Activated CD8-positive, alpha-beta T cell treated with anti-CD3 and anti-CD28 coated beads for 36 hours (primary cell): ENCODE measurements around the gene CEBPB. TPM values are rescaled to one million over a fixed set of nuclear protein-coding genes. Genes with fewer than 3 reads are reported as not detected.

Experiments used
- ATAC-seq: fragments of 200-7000 bp; cut with Tn5 transposase; one replicate; pipeline ENCODE4 v1.10.0; 2021; ENCODE audit warnings: mild to moderate bottlenecking, moderate library complexity
- CTCF ChIA-PET: fragments of 350-600 bp; sonication (Branson Sonifier 250); formaldehyde crosslinking; loops from one replicate; lab custom pipeline; 2021; ENCODE audit warnings: antibody characterized with exemption; lab: Charles Lee
- POLR2A ChIA-PET: fragments of 350-600 bp; sonication (Branson Sonifier 250); formaldehyde crosslinking; loops from one replicate; lab custom pipeline; 2021; ENCODE audit warnings: antibody characterized with exemption; lab: Charles Lee
- DNase-seq: peaks from one replicate; pipeline ENCODE4 v3.0.0-alpha.2; 2020
- H3K27ac Mint-ChIP-seq: one replicate; pipeline ENCODE4 v1.8.0; 2021; ENCODE audit warnings: mild to moderate bottlenecking, mixed read lengths
- H3K27me3 Mint-ChIP-seq: one replicate; pipeline ENCODE4 v1.8.0; 2021; ENCODE audit warnings: mixed read lengths
- H3K36me3 Mint-ChIP-seq: one replicate; pipeline ENCODE4 v1.8.0; 2021; ENCODE audit warnings: low read depth, mixed read lengths
- H3K4me1 Mint-ChIP-seq: one replicate; pipeline ENCODE4 v1.8.0; 2021; ENCODE audit warnings: low read depth, mixed read lengths
- H3K4me3 Mint-ChIP-seq: one replicate; pipeline ENCODE4 v1.8.0; 2021; ENCODE audit warnings: mild to moderate bottlenecking, moderate library complexity, mixed read lengths
- H3K9me3 Mint-ChIP-seq: one replicate; pipeline ENCODE4 v1.8.0; 2021; ENCODE audit warnings: mixed read lengths
- CTCF ChIP-seq: fragments of 200-600 bp; IDR thresholded peaks from one replicate; pipeline ENCODE4 v1.8.0; 2022; ENCODE audit warnings: antibody characterized with exemption, mild to moderate bottlenecking
- intact Hi-C: fragments of 100-400 bp; cut with micrococcal nuclease; formaldehyde crosslinking; loops from one replicate; pipeline ENCODE4 v1.10.0; 2022
- total RNA-seq, 2 experiments: library from RNA; stranded (reverse); gene quantifications; one replicate each; pipeline ENCODE4 v1.2.3, GENCODE V29; 2021

Gene CEBPB
- total RNA-seq, 2 experiments from 2014 or later: 27.2 to 28.4 TPM

GRCh38 chr20:50186151-50186885 lies 4.3 kb upstream of the CEBPB start:
- Mint-ChIP-seq H3K4me1 (no peaks in the 10 kb centered on the region), H3K36me3 (no peaks in the 10 kb centered on the region), H3K27ac (no peak overlapping the region), H3K27me3 (peaks cover 17% of the 10 kb centered on the region), H3K9me3 (no peaks in the 10 kb centered on the region), H3K4me3 (no peak overlapping the region)
- ChIA-PET CTCF (interaction anchor here (0.6 to 5.7 kb wide), 16 partner anchors 13 to 403 kb away, joined by 3 to 102 read pairs (median 4); no protein-coding TSS in a partner anchor), POLR2A (no interaction called here)
- TF ChIP-seq CTCF: peak; percentile 94
- ATAC-seq (peak; percentile 38), DNase-seq (peak; percentile 96)
- intact Hi-C loops: loop anchor here (1.0 to 10.0 kb wide), 3 partner anchors 274 to 388 kb away; no protein-coding TSS in a partner anchor

- no peaks in the 10 kb centered on the region for H3K36me3 Mint-ChIP-seq
- H3K4me3 Mint-ChIP-seq: no peak overlapping the region
- no peak for ATAC-seq
Measured at GRCh38 chr20:50186987-50187402, 3.6 kb upstream of the CEBPB start.

DNA sequence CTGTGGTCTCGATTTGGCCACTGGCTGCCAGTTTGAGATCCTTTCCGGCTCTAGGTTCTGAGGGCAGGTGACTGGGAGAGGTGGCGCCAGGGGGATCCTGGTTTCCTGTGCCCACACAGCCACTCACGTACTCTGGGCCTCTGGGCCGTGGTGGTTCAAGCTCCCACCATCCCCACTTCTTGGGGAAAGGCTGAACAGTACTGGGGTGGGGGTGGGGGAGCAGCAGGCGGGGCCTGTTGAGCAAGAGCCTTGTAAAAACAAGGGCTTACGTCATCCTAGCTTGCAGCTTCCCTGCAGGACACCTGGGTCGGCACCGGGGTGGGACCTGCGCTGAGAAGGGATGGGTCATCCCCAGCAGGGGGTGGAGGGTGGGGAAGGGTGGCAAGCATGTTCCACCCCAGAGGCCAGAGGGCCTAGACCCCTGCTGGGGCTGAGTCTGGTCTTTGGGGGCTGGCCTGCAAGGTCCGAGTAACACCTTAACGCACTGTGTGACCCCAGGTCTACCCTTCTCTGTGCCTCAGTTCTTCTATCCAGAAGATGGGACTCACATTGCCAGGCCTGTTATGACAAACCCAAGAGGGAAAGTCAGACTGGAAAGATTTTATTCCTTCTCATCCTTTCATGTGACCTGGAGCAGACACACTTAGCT lies 3.1 kb upstream of the CEBPB start:
- Mint-ChIP-seq H3K4me3 (no peak overlapping the region), H3K27me3 (peaks cover 17% of the 10 kb centered on the region), H3K9me3 (no peaks in the 10 kb centered on the region), H3K36me3 (peaks cover 3% of the 10 kb centered on the region), H3K4me1 (no peaks in the 10 kb centered on the region), H3K27ac (no peak overlapping the region)
- ChIA-PET POLR2A (interaction anchor here (0.9 kb wide), 1 partner anchor 383 kb away, joined by 3 read pairs; no protein-coding TSS in a partner anchor), CTCF (interaction anchor here (0.7 to 5.7 kb wide), 15 partner anchors 8 to 392 kb away, joined by 3 to 102 read pairs (median 6); no protein-coding TSS in a partner anchor)
- intact Hi-C loops: loop anchor here (10.0 kb wide), 1 partner anchor 387 kb away; no protein-coding TSS in a partner anchor
- TF ChIP-seq CTCF: no peak
- ATAC-seq: no peak
- no peak for DNase-seq

More at GRCh38 chr20:50186987-50187402, 3.6 kb upstream of the CEBPB start:
- Mint-ChIP-seq H3K27ac (no peak overlapping the region), H3K4me1 (no peaks in the 10 kb centered on the region), H3K9me3 (no peaks in the 10 kb centered on the region), H3K27me3 (peaks cover 17% of the 10 kb centered on the region)
- ChIA-PET POLR2A (no interaction called here), CTCF (interaction anchor here (0.7 to 5.7 kb wide), 7 partner anchors 10 to 277 kb away, joined by 3 to 102 read pairs (median 6); no protein-coding TSS in a partner anchor)
- no peak for DNase-seq
- TF ChIP-seq CTCF: no peak
- intact Hi-C loops: loop anchor here (1.0 to 10.0 kb wide), 3 partner anchors 273 to 388 kb away; no protein-coding TSS in a partner anchor

- Mint-ChIP-seq H3K4me1 (peaks cover 4% of the 10 kb centered on the region), H3K27ac (no peak overlapping the region), H3K27me3 (peaks cover 17% of the 10 kb centered on the region), H3K9me3 (no peaks in the 10 kb centered on the region), H3K4me3 (no peak overlapping the region), H3K36me3 (peaks cover 10% of the 10 kb centered on the region)
- CTCF ChIA-PET: interaction anchor here (0.9 to 5.7 kb wide), 15 partner anchors 9 to 398 kb away, joined by 3 to 102 read pairs (median 6); no protein-coding TSS in a partner anchor
- POLR2A ChIA-PET: interaction anchor here (0.9 kb wide), 1 partner anchor 382 kb away, joined by 3 read pairs; no protein-coding TSS in a partner anchor
- TF ChIP-seq CTCF: no peak
- ATAC-seq (no peak), DNase-seq (no peak)
- intact Hi-C loops: loop anchor here (10.0 kb wide), 1 partner anchor 387 kb away; no protein-coding TSS in a partner anchor
Measured at GRCh38 chr20:50188287-50188688, 2.3 kb upstream of the CEBPB start.
